ENCODE results near the gene WDFY4.

The WDFY4 gene

GRCh38 chr10:48770561-48771089, 86.0 kb downstream of the WDFY4 start:
- peaks cover 0 to 15% (median 13%) of the 10 kb centered on the region in 10 experiments; a peak in 17 of 20 replicates for H3K4me1 ChIP-seq
- H3K9ac ChIP-seq, result no peak overlapping the region
- no peaks in the 10 kb centered on the region for H3K9me3 ChIP-seq (replicated peaks in 1 of 11)
- H3K27me3 ChIP-seq, result no peaks in the 10 kb centered on the region
- no peak overlapping the region for H3K4me3 ChIP-seq
- H3K27ac ChIP-seq, result no peak overlapping the region
- no peak overlapping the region for H3K4me2 ChIP-seq
- peaks cover 0 to 40% (median 6%) of the 10 kb centered on the region in 11 experiments; a peak in 8 of 22 replicates for H4K20me1 ChIP-seq
- no peak for TF ChIP-seq Cebpa-rat (IDR thresholded peaks at IDR 0.05)
- H3K36me3 ChIP-seq, result peaks cover 0 to 91% (median 2%) of the 10 kb centered on the region in 11 experiments; a peak in 11 of 22 replicates

DNA sequence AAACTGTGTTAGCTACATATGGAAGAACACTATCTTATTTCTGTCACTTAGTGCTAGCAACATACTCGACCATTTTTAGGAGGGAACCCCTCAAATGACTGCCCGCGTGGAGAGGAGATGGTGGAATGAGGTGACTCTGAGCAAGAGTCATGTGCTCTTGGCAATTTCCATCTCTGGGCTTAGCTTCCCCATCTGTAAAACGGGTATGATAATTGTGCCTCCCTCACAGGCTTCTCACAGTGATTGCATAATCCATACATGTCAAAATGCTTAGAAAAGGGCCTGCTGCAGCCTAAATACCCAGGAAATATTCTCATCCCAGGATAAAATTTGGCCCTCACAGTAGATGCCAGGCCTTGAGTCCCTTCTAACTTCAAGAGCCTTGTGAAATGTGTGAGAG, 86.6 kb downstream of the WDFY4 start:
- H3K4me1 ChIP-seq, result peaks cover 0 to 15% (median 13%) of the 10 kb centered on the region in 10 experiments; a peak in 17 of 20 replicates
- H3K27me3 ChIP-seq, result no peaks in the 10 kb centered on the region
- H3K36me3 ChIP-seq, result peaks cover 0 to 91% (median 8%) of the 10 kb centered on the region in 11 experiments; a peak in 11 of 22 replicates
- no peak overlapping the region for H3K9ac ChIP-seq
- H3K9me3 ChIP-seq (replicated peaks in 1 of 11), result no peaks in the 10 kb centered on the region
- peaks cover 0 to 40% (median 6%) of the 10 kb centered on the region in 11 experiments; a peak in 8 of 22 replicates for H4K20me1 ChIP-seq
- TF ChIP-seq Cebpa-rat (IDR thresholded peaks at IDR 0.05), result no peak
- no peak overlapping the region for H3K4me2 ChIP-seq
- no peak overlapping the region for H3K4me3 ChIP-seq
- H3K27ac ChIP-seq, result no peak overlapping the region

DNA sequence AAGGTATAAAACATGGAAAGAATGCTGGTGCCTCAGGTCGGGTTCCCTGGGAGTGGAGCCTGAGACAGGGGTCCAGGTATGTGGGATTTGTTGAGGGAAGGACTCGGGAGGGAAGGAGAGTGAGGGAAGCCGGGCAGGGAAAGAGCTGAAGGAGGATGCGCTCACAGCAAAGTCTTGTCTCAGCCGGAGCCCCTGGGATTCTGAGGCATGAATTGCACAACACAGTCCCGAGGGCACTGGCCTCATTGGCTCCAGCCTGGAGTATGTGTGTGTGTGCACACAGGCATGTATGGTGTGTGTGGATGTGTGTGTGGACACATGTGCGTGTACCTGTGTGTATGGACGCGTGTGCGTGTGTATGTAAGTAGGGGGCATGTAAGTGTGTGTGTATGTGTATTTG, 87.4 kb downstream of the WDFY4 start:
- H3K4me2 ChIP-seq, result no peak overlapping the region
- H3K27me3 ChIP-seq, result no peaks in the 10 kb centered on the region
- peaks cover 0 to 15% (median 13%) of the 10 kb centered on the region in 10 experiments; a peak in 17 of 20 replicates for H3K4me1 ChIP-seq
- no peak for TF ChIP-seq Cebpa-rat (IDR thresholded peaks at IDR 0.05)
- H3K27ac ChIP-seq, result no peak overlapping the region
- H3K36me3 ChIP-seq, result peaks cover 0 to 91% (median 16%) of the 10 kb centered on the region in 11 experiments; a peak in 14 of 22 replicates
- no peaks in the 10 kb centered on the region for H3K9me3 ChIP-seq (replicated peaks in 1 of 11)
- H4K20me1 ChIP-seq, result peaks cover 0 to 40% (median 8%) of the 10 kb centered on the region in 11 experiments; a peak in 8 of 22 replicates
- no peak overlapping the region for H3K4me3 ChIP-seq
- no peak overlapping the region for H3K9ac ChIP-seq

DNA sequence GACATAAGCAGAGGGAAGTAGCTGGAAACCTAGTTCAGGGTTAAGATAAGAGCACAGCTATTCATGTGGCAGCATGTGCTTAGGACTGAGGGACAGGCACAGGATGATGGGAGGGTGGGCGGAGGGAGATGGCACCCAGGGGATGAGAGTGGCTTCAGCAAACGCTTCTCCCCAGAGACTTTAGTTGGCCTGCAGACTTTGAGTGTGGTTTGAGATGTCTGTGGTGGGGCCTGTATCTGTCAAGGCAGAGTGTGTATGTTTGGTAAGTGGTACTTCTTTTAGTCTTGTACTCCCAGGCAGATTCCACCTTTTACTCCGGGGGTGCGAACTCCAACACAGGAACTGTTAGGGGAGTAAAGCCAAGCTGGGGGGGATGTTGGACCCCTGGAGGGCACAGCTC, 88.9 kb downstream of the WDFY4 start:
- peaks cover 4 to 91% (median 31%) of the 10 kb centered on the region in 11 experiments; a peak in 15 of 22 replicates for H3K36me3 ChIP-seq
- no peak overlapping the region for H3K4me3 ChIP-seq
- TF ChIP-seq Cebpa-rat (IDR thresholded peaks at IDR 0.05), result no peak
- peak overlapping the region in 2 of 11 experiments; percentile 12 to 21; a peak in 2 of 22 replicates for H3K9ac ChIP-seq
- no peaks in the 10 kb centered on the region for H3K27me3 ChIP-seq
- H3K9me3 ChIP-seq (replicated peaks in 1 of 11), result no peaks in the 10 kb centered on the region
- H3K27ac ChIP-seq, result no peak overlapping the region; a peak in 1 of 22 replicates
- peaks cover 0 to 39% (median 8%) of the 10 kb centered on the region in 11 experiments; a peak in 7 of 22 replicates for H4K20me1 ChIP-seq
- peak overlapping the region in 8 of 11 experiments; percentile 21 to 69 (median 59); a peak in 14 of 22 replicates for H3K4me2 ChIP-seq
- H3K4me1 ChIP-seq, result peaks cover 0 to 15% (median 13%) of the 10 kb centered on the region in 10 experiments; a peak in 17 of 20 replicates

- TF ChIP-seq Cebpa-rat (IDR thresholded peaks at IDR 0.05), result no peak
- Histone ChIP-seq H3K36me3 (peaks cover 8 to 91% (median 42%) of the 10 kb centered on the region in 11 experiments; a peak in 18 of 22 replicates), H3K9ac (no peak overlapping the region), H3K4me2 (peak overlapping the region in 6 of 11 experiments; percentile 36 to 69 (median 60); a peak in 11 of 22 replicates), H3K4me3 (no peak overlapping the region), H3K9me3 (replicated peaks in 1 of 11) (no peaks in the 10 kb centered on the region), H3K27ac (no peak overlapping the region), H3K27me3 (no peaks in the 10 kb centered on the region), H3K4me1 (peaks cover 0 to 15% (median 13%) of the 10 kb centered on the region in 10 experiments; a peak in 17 of 20 replicates), H4K20me1 (peaks cover 0 to 31% (median 6%) of the 10 kb centered on the region in 11 experiments; a peak in 7 of 22 replicates)
Measured at GRCh38 chr10:48774416-48775205, 89.9 kb downstream of the WDFY4 start.

- H3K9me3 ChIP-seq (replicated peaks in 1 of 11), result no peaks in the 10 kb centered on the region
- H3K9ac ChIP-seq, result no peak overlapping the region
- H3K4me3 ChIP-seq, result no peak overlapping the region
- peaks cover 0 to 31% (median 6%) of the 10 kb centered on the region in 11 experiments; a peak in 7 of 22 replicates for H4K20me1 ChIP-seq
- H3K36me3 ChIP-seq, result peaks cover 8 to 92% (median 45%) of the 10 kb centered on the region in 11 experiments; a peak in 19 of 22 replicates
- no peak overlapping the region for H3K4me2 ChIP-seq
- H3K4me1 ChIP-seq, result peaks cover 0 to 15% (median 13%) of the 10 kb centered on the region in 10 experiments; a peak in 17 of 20 replicates
- no peak overlapping the region for H3K27ac ChIP-seq
- H3K27me3 ChIP-seq, result no peaks in the 10 kb centered on the region
- TF ChIP-seq Cebpa-rat (IDR thresholded peaks at IDR 0.05), result no peak
Measured at GRCh38 chr10:48775206-48775517, 90.5 kb downstream of the WDFY4 start.

GRCh38 chr10:48776005-48776522, 91.4 kb downstream of the WDFY4 start:
- Histone ChIP-seq H3K9me3 (replicated peaks in 1 of 11) (no peaks in the 10 kb centered on the region), H3K4me2 (no peak overlapping the region), H3K4me1 (peaks cover 0 to 15% (median 13%) of the 10 kb centered on the region in 10 experiments; a peak in 14 of 20 replicates), H3K4me3 (no peak overlapping the region), H3K36me3 (peaks cover 8 to 94% (median 45%) of the 10 kb centered on the region in 11 experiments; a peak in 19 of 22 replicates), H3K27me3 (no peaks in the 10 kb centered on the region), H4K20me1 (peaks cover 0 to 31% (median 6%) of the 10 kb centered on the region in 11 experiments; a peak in 7 of 22 replicates), H3K9ac (no peak overlapping the region), H3K27ac (no peak overlapping the region)
- TF ChIP-seq Cebpa-rat (IDR thresholded peaks at IDR 0.05), result no peak

GRCh38 chr10:48776528-48776927, 91.9 kb downstream of the WDFY4 start:
- H3K9me3 ChIP-seq (replicated peaks in 1 of 11), result no peaks in the 10 kb centered on the region

More at GRCh38 chr10:48776528-48776927, 91.9 kb downstream of the WDFY4 start:
- peaks cover 0 to 15% (median 13%) of the 10 kb centered on the region in 10 experiments; a peak in 14 of 20 replicates for H3K4me1 ChIP-seq
- no peaks in the 10 kb centered on the region for H3K27me3 ChIP-seq
- H3K9ac ChIP-seq, result no peak overlapping the region
- H3K4me3 ChIP-seq, result no peak overlapping the region
- no peak overlapping the region for H3K4me2 ChIP-seq
- H3K27ac ChIP-seq, result no peak overlapping the region
- H4K20me1 ChIP-seq, result peaks cover 0 to 31% (median 6%) of the 10 kb centered on the region in 11 experiments; a peak in 7 of 22 replicates
- H3K36me3 ChIP-seq, result peaks cover 8 to 94% (median 45%) of the 10 kb centered on the region in 11 experiments; a peak in 19 of 22 replicates
- TF ChIP-seq Cebpa-rat (IDR thresholded peaks at IDR 0.05), result no peak
